CD4-positive, alpha-beta T cell treated with Interleukin-6 for 4 hours (primary cell): ENCODE data around the gene TRIM73.
"Not testable (repeated sequence)": the region's sequence is repeated elsewhere in the genome, so short reads cannot be mapped to it uniquely, and the experiment has no call there.

Experiments
- DNase-seq: peaks from one replicate; pipeline ENCODE4 v3.0.0-alpha.2; 2020; ENCODE audit warnings: mixed read lengths

TRIM73 gene

GRCh38 chr7:75415829-75416373 is 20.5 kb downstream of the TRIM73 start:
- DNase-seq: not testable (repeated sequence)

- DNase-seq: not testable (repeated sequence)
Observed at GRCh38 chr7:75416787-75417186, 21.4 kb downstream of the TRIM73 start.

GRCh38 chr7:75418292-75418858 is 22.9 kb downstream of the TRIM73 start:
- DNase-seq: not testable (repeated sequence)

- not testable (repeated sequence) for DNase-seq
Observed at GRCh38 chr7:75419210-75419609, 23.8 kb downstream of the TRIM73 start.

GRCh38 chr7:75419693-75420092 is 24.3 kb downstream of the TRIM73 start:
- not testable (repeated sequence) for DNase-seq

GRCh38 chr7:75420152-75420551 is 24.7 kb downstream of the TRIM73 start:
- DNase-seq: not testable (repeated sequence)

GRCh38 chr7:75421798-75422710 is 26.6 kb downstream of the TRIM73 start:
- not testable (repeated sequence) for DNase-seq

- not testable (repeated sequence) for DNase-seq
Observed at GRCh38 chr7:75423481-75423880, 28.1 kb downstream of the TRIM73 start.

- DNase-seq: not testable (repeated sequence)
Observed at GRCh38 chr7:75439000-75439399, 43.6 kb downstream of the TRIM73 start.

- DNase-seq: not testable (repeated sequence)
Observed at GRCh38 chr7:75442101-75442464, 46.7 kb downstream of the TRIM73 start.

- DNase-seq: peak; percentile 4
Observed at GRCh38 chr7:75442465-75443111, 47.2 kb downstream of the TRIM73 start.

GRCh38 chr7:75449946-75450345 is 54.5 kb downstream of the TRIM73 start:
- DNase-seq: not testable (repeated sequence)

GRCh38 chr7:75452494-75452955 is 57.1 kb downstream of the TRIM73 start:
- not testable (repeated sequence) for DNase-seq
